ENCODE data around the gene DNAAF8.

GRCh38 chr16:4726616-4727015 is 7.7 kb upstream of the DNAAF8 start:
- TF ChIP-seq CTCF (IDR thresholded peaks at IDR 0.05; ENCODE audit: low read depth, low read length, poor library complexity, severe bottlenecking) (no peak), EZH2phosphoT487 (IDR thresholded peaks at IDR 0.05; ENCODE audit: borderline replicate concordance, low read length) (no peak)

All from DOHH2 (cell line).